Astrocyte (in vitro differentiated cells and primary cell): ENCODE data around the gene ACTN4. TPM values are rescaled to one million over a fixed set of nuclear protein-coding genes. Genes with fewer than 3 reads are reported as not detected.

Experiments
- DNase-seq: peaks from one replicate; pipeline ENCODE4 v3.0.0-alpha.2; 2010; ENCODE audit warnings: low read depth
- FAIRE-seq: peaks from 2 replicates; lab custom pipeline; 2011; peaks lifted over from hg19 to GRCh38; lab: Jason Lieb, UNC
- H2AFZ ChIP-seq: 2 replicates; pipeline ENCODE4 v1.6.0; 2012; ENCODE audit warnings: low read depth, low read length, inconsistent platforms
- H3K27ac ChIP-seq: 2 replicates; pipeline ENCODE4 v1.5.1; 2011; ENCODE audit warnings: low read depth, low read length, inconsistent platforms
- H3K27me3 ChIP-seq: 2 replicates; pipeline ENCODE4 v1.6.0; 2011; ENCODE audit warnings: low read length, inconsistent platforms; ENCODE audit not compliant: insufficient read depth
- H3K36me3 ChIP-seq: 2 replicates; pipeline ENCODE4 v1.5.1; 2011; ENCODE audit warnings: low read length, inconsistent platforms; ENCODE audit not compliant: insufficient read depth
- H3K4me1 ChIP-seq: 2 replicates; pipeline ENCODE4 v1.5.1; 2011; ENCODE audit warnings: low read length, inconsistent platforms; ENCODE audit not compliant: insufficient read depth
- H3K4me2 ChIP-seq: 2 replicates; pipeline ENCODE4 v1.6.0; 2012; ENCODE audit warnings: low read length, inconsistent platforms
- H3K4me3 ChIP-seq: 2 replicates; pipeline ENCODE4 v1.5.1; 2011; ENCODE audit warnings: low read depth, mild to moderate bottlenecking, low read length, inconsistent platforms; ENCODE audit not compliant: insufficient read depth
- H3K79me2 ChIP-seq: 2 replicates; pipeline ENCODE4 v1.6.0; 2012; ENCODE audit warnings: mild to moderate bottlenecking, low read length, inconsistent platforms; ENCODE audit not compliant: insufficient read depth
- H3K9ac ChIP-seq: 2 replicates; pipeline ENCODE4 v1.6.0; 2012; ENCODE audit warnings: mild to moderate bottlenecking, low read length, inconsistent platforms
- H3K9me3 ChIP-seq: 2 replicates; pipeline ENCODE4 v1.5.1; 2012; ENCODE audit warnings: low read depth, mild to moderate bottlenecking, low read length, inconsistent platforms; ENCODE audit not compliant: insufficient read depth
- H4K20me1 ChIP-seq: 2 replicates; pipeline ENCODE4 v1.6.0; 2012; ENCODE audit warnings: low read length, inconsistent platforms; ENCODE audit not compliant: insufficient read depth
- H3K27ac Mint-ChIP-seq: one replicate; pipeline ENCODE4 v1.8.0; 2021; ENCODE audit warnings: mild to moderate bottlenecking, mixed read lengths; ENCODE audit not compliant: unreplicated experiment
- H3K27me3 Mint-ChIP-seq: one replicate; pipeline ENCODE4 v1.8.0; 2021; ENCODE audit warnings: low read depth, mixed read lengths; ENCODE audit not compliant: unreplicated experiment
- H3K36me3 Mint-ChIP-seq: one replicate; pipeline ENCODE4 v1.8.0; 2021; ENCODE audit warnings: low read depth, mixed read lengths; ENCODE audit not compliant: unreplicated experiment
- H3K4me1 Mint-ChIP-seq: one replicate; pipeline ENCODE4 v1.8.0; 2021; ENCODE audit warnings: low read depth, mixed read lengths; ENCODE audit not compliant: unreplicated experiment
- H3K4me3 Mint-ChIP-seq: one replicate; pipeline ENCODE4 v1.8.0; 2021; ENCODE audit warnings: mild to moderate bottlenecking, moderate library complexity, mixed read lengths; ENCODE audit not compliant: unreplicated experiment
- H3K9me3 Mint-ChIP-seq: one replicate; pipeline ENCODE4 v1.8.0; 2021; ENCODE audit warnings: mild to moderate bottlenecking, mixed read lengths; ENCODE audit not compliant: unreplicated experiment
- EZH2 ChIP-seq: IDR thresholded peaks from 2 replicates; pipeline ENCODE4 v1.6.1; 2012; ENCODE audit warnings: mild to moderate bottlenecking, low read length, inconsistent platforms; ENCODE audit not compliant: insufficient read depth
- total RNA-seq: library from RNA; stranded (reverse); gene quantifications from 2 replicates; pipeline ENCODE4 v1.2.1, GENCODE V29; 2021
- TF ChIP-seq, protein P1 (sequence below): IDR thresholded peaks from 2 replicates; pipeline ENCODE4 v1.5.1; 2011; ENCODE audit warnings: low read depth, mild to moderate bottlenecking, inconsistent platforms, low read length, moderate library complexity; ENCODE audit not compliant: insufficient read depth

Gene ACTN4
- total RNA-seq, 1 donor from 2014 or later: 879 TPM

GRCh38 chr19:38743394-38744297 lies 96.2 kb downstream of the ACTN4 start:
- H2AFZ ChIP-seq: no peak overlapping the region
- H3K9me3 ChIP-seq: no peaks in the 10 kb centered on the region
- no peak overlapping the region for H3K27ac ChIP-seq
- no peak overlapping the region for H3K4me2 ChIP-seq
- Mint-ChIP-seq H3K9me3 (no peaks in the 10 kb centered on the region), H3K36me3 (no peaks in the 10 kb centered on the region), H3K4me1 (no peaks in the 10 kb centered on the region), H3K4me3 (no peak overlapping the region), H3K27ac (no peak overlapping the region), H3K27me3 (no peaks in the 10 kb centered on the region)
- no peak overlapping the region for H3K4me3 ChIP-seq
- H3K27me3 ChIP-seq: no peaks in the 10 kb centered on the region
- H3K79me2 ChIP-seq: no peaks in the 10 kb centered on the region
- H3K9ac ChIP-seq: no peak overlapping the region
- no peak for FAIRE-seq
- no peaks in the 10 kb centered on the region for H3K4me1 ChIP-seq
- DNase-seq: no peak
- no peaks in the 10 kb centered on the region for H4K20me1 ChIP-seq
- no peak for TF ChIP-seq EZH2
- TF ChIP-seq, protein P1, sequence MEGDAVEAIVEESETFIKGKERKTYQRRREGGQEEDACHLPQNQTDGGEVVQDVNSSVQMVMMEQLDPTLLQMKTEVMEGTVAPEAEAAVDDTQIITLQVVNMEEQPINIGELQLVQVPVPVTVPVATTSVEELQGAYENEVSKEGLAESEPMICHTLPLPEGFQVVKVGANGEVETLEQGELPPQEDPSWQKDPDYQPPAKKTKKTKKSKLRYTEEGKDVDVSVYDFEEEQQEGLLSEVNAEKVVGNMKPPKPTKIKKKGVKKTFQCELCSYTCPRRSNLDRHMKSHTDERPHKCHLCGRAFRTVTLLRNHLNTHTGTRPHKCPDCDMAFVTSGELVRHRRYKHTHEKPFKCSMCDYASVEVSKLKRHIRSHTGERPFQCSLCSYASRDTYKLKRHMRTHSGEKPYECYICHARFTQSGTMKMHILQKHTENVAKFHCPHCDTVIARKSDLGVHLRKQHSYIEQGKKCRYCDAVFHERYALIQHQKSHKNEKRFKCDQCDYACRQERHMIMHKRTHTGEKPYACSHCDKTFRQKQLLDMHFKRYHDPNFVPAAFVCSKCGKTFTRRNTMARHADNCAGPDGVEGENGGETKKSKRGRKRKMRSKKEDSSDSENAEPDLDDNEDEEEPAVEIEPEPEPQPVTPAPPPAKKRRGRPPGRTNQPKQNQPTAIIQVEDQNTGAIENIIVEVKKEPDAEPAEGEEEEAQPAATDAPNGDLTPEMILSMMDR: no peak
- no peaks in the 10 kb centered on the region for H3K36me3 ChIP-seq

DNA sequence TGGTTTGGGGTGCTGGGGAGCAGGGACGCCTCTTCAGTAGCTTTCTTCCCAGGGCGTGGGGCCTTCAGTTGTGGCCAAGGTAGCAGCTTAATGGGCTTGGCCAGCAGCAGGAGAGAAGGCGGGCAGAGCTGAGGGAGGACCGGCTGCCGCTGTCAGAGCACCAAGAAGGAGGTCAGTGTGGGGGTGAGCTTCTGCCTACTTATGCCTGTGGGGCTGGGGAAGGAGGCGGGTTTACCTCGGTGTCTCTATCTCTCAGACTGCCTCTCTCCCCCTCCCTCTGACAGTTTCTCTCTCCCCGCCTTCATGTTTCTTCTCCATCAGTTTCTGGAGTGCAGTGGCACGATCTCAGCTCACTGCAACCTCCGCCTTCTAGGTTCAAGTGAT lies 96.8 kb downstream of the ACTN4 start, which contains the start of gene CAPN12:
Gene CAPN12 (minus strand): TSS at position 177 of the 384 bp plus-strand sequence. CDS start 309 bp downstream, outside the sequence.
- H2AFZ ChIP-seq: no peak within 1 kb of the TSS
- no peak within 1 kb of the TSS for H3K27ac Mint-ChIP-seq
- H3K27me3 Mint-ChIP-seq: no peaks in the 10 kb centered on the region

More for the DNA sequence above, 96.8 kb downstream of the ACTN4 start, which contains the start of gene CAPN12:
- FAIRE-seq (no peak), DNase-seq (no peak)
- Mint-ChIP-seq H3K36me3 (no peaks in the 10 kb centered on the region), H3K9me3 (no peaks in the 10 kb centered on the region), H3K4me1 (no peaks in the 10 kb centered on the region), H3K4me3 (no peak within 1 kb of the TSS)
- H3K4me1 ChIP-seq: no peaks in the 10 kb centered on the region
- H3K4me3 ChIP-seq: no peak within 1 kb of the TSS
- no peaks in the 10 kb centered on the region for H4K20me1 ChIP-seq
- no peaks in the 10 kb centered on the region for H3K36me3 ChIP-seq
- no peak within 1 kb of the TSS for H3K27ac ChIP-seq
- H3K79me2 ChIP-seq: no peaks in the 10 kb centered on the region
- H3K4me2 ChIP-seq: no peak within 1 kb of the TSS
- TF ChIP-seq EZH2: no peak
- TF ChIP-seq, protein P1: no peak
- no peaks in the 10 kb centered on the region for H3K27me3 ChIP-seq
- no peaks in the 10 kb centered on the region for H3K9me3 ChIP-seq
- H3K9ac ChIP-seq: no peak within 1 kb of the TSS
